Measurements from ENCODE around the gene EYS.
"Not testable (repeated sequence)": the region's sequence is repeated elsewhere in the genome, so short reads cannot be mapped to it uniquely, and the experiment has no call there.

The EYS gene

GRCh38 chr6:65452333-65452732, 254.7 kb downstream of the EYS start:
- DNase-seq (ENCODE audit: low read depth): no peak

- no peak for DNase-seq (ENCODE audit: low read depth)
Observed at GRCh38 chr6:65450451-65450850, 256.6 kb downstream of the EYS start.

- no peak for DNase-seq (ENCODE audit: low read depth)
Observed at GRCh38 chr6:65449926-65450325, 257.1 kb downstream of the EYS start.

GRCh38 chr6:65448866-65449265, 258.2 kb downstream of the EYS start:
- DNase-seq (ENCODE audit: low read depth): no peak

GRCh38 chr6:65436281-65436680, 270.7 kb downstream of the EYS start:
- no peak for DNase-seq (ENCODE audit: low read depth)

GRCh38 chr6:65416621-65417020, 290.4 kb downstream of the EYS start:
- no peak for DNase-seq (ENCODE audit: low read depth)

- no peak for DNase-seq (ENCODE audit: low read depth)
Observed at GRCh38 chr6:65410309-65410708, 296.7 kb downstream of the EYS start.

- DNase-seq (ENCODE audit: low read depth): no peak
Observed at GRCh38 chr6:65402564-65402963, 304.5 kb downstream of the EYS start.

- DNase-seq (ENCODE audit: low read depth): no peak
Observed at GRCh38 chr6:65399355-65400084, 307.5 kb downstream of the EYS start.

- DNase-seq (ENCODE audit: low read depth): no peak
Observed at GRCh38 chr6:65398851-65399250, 308.2 kb downstream of the EYS start.

GRCh38 chr6:65350530-65350929, 356.5 kb downstream of the EYS start:
- no peak for DNase-seq (ENCODE audit: low read depth)

- DNase-seq (ENCODE audit: low read depth): not testable (repeated sequence)
Observed at GRCh38 chr6:65302655-65303054, 404.4 kb downstream of the EYS start.

- DNase-seq (ENCODE audit: low read depth): no peak
Observed at GRCh38 chr6:65299236-65299635, 407.8 kb downstream of the EYS start.

- DNase-seq (ENCODE audit: low read depth): no peak
Observed at GRCh38 chr6:65295812-65296211, 411.2 kb downstream of the EYS start.

GRCh38 chr6:65289491-65289890, 417.5 kb downstream of the EYS start:
- DNase-seq (ENCODE audit: low read depth): no peak

GRCh38 chr6:65285275-65285674, 421.8 kb downstream of the EYS start:
- DNase-seq (ENCODE audit: low read depth): no peak

- DNase-seq (ENCODE audit: low read depth): no peak
Observed at GRCh38 chr6:65280060-65280459, 427.0 kb downstream of the EYS start.

GRCh38 chr6:65262241-65262640, 444.8 kb downstream of the EYS start:
- DNase-seq (ENCODE audit: low read depth): no peak

- no peak for DNase-seq (ENCODE audit: low read depth)
Observed at GRCh38 chr6:65259982-65260381, 447.0 kb downstream of the EYS start.

- DNase-seq (ENCODE audit: low read depth): no peak
Observed at GRCh38 chr6:65259059-65259458, 448.0 kb downstream of the EYS start.

- no peak for DNase-seq (ENCODE audit: low read depth)
Observed at GRCh38 chr6:65253041-65253440, 454.0 kb downstream of the EYS start.

- no peak for DNase-seq (ENCODE audit: low read depth)
Observed at GRCh38 chr6:65248101-65248610, 458.9 kb downstream of the EYS start.

- DNase-seq (ENCODE audit: low read depth): no peak
Observed at GRCh38 chr6:65231616-65232015, 475.4 kb downstream of the EYS start.

- DNase-seq (ENCODE audit: low read depth): no peak
Observed at GRCh38 chr6:65229825-65230224, 477.2 kb downstream of the EYS start.
